CD14-positive monocyte (primary cell): ENCODE results near the gene WDR35. TPM values are rescaled to one million over a fixed set of nuclear protein-coding genes. Genes with fewer than 3 reads are reported as not detected.

Experiments
- DNase-seq, 3 donors: peaks; one replicate each; pipeline ENCODE4 v3.0.0-alpha.2; 2011 to 2022
- H2AFZ ChIP-seq: 2 replicates; pipeline ENCODE4 v1.6.0; 2012; ENCODE audit warnings: mild to moderate bottlenecking, low read depth, low read length, inconsistent platforms; ENCODE audit not compliant: insufficient read depth, poor library complexity, severe bottlenecking
- H3K27ac ChIP-seq, 2 donors: 1 replicate in 1 of 2; 2 replicates in 1 of 2; pipeline ENCODE4 v1.5.1; 2012 to 2013; ENCODE audit warnings: low read length in 2 of 2, control low read depth in 1 of 2, inconsistent platforms in 1 of 2, low read depth in 1 of 2, mild to moderate bottlenecking in 1 of 2
- H3K27me3 ChIP-seq, 2 donors: one replicate each; pipeline versions ENCODE4 v1.6.0 to v1.6.1; 2011 to 2013; ENCODE audit warnings: low read length in 2 of 2; ENCODE audit not compliant: control insufficient read depth in 2 of 2, insufficient read depth in 2 of 2
- H3K36me3 ChIP-seq, 2 donors: replicated peaks in 1 of 2; 1 replicate in 1 of 2; 2 replicates in 1 of 2; pipeline versions ENCODE4 v1.5.1 to v1.6.1; 2012 to 2013; ENCODE audit warnings: low read length in 2 of 2, control low read depth in 1 of 2, inconsistent platforms in 1 of 2, mild to moderate bottlenecking in 1 of 2; ENCODE audit not compliant: insufficient read depth in 2 of 2, control insufficient read depth in 1 of 2
- H3K4me1 ChIP-seq, 2 donors: 1 replicate in 1 of 2; 2 replicates in 1 of 2; pipeline versions ENCODE4 v1.5.1 to v1.6.1; 2012 to 2013; ENCODE audit warnings: low read length in 2 of 2, control low read depth in 1 of 2, inconsistent platforms in 1 of 2, mild to moderate bottlenecking in 1 of 2, moderate library complexity in 1 of 2; ENCODE audit not compliant: insufficient read depth in 2 of 2, control insufficient read depth in 1 of 2
- H3K4me2 ChIP-seq: replicated peaks from 2 replicates; pipeline ENCODE3; 2012; ENCODE audit warnings: low read length, moderate library complexity, mild to moderate bottlenecking; ENCODE audit not compliant: poor library complexity, severe bottlenecking; ENCODE audit errors: extremely low read depth
- H3K4me3 ChIP-seq, 3 experiments: fragments of 200-600 bp in 1 of 3; sonication (generic) in 1 of 3; replicated peaks in 1 of 3; 1 replicate in 2 of 3; 2 replicates in 1 of 3; pipeline ENCODE4 v1.5.1; 2011 to 2013; ENCODE audit warnings: low read length in 3 of 3, mild to moderate bottlenecking in 3 of 3, control low read depth in 2 of 3, low read depth in 2 of 3, inconsistent platforms in 1 of 3, moderate library complexity in 1 of 3
- H3K79me2 ChIP-seq: 2 replicates; pipeline ENCODE4 v1.6.0; 2012; ENCODE audit warnings: mild to moderate bottlenecking, control low read depth, inconsistent platforms, low read length, moderate library complexity; ENCODE audit not compliant: insufficient read depth
- H3K9ac ChIP-seq: 2 replicates; pipeline ENCODE4 v1.6.0; 2017; ENCODE audit warnings: low read length, mild to moderate bottlenecking; ENCODE audit not compliant: insufficient read depth, poor library complexity, severe bottlenecking
- H3K9me3 ChIP-seq, 2 donors: replicated peaks in 1 of 2; 1 replicate in 1 of 2; 2 replicates in 1 of 2; pipeline versions ENCODE4 v1.5.1 to v1.6.1; 2012 to 2013; ENCODE audit warnings: low read length in 2 of 2, control low read depth in 1 of 2; ENCODE audit not compliant: control insufficient read depth in 1 of 2, insufficient read depth in 1 of 2
- H4K20me1 ChIP-seq: 2 replicates; pipeline ENCODE4 v1.6.0; 2012; ENCODE audit warnings: mild to moderate bottlenecking, low read length, control low read depth, moderate library complexity; ENCODE audit not compliant: insufficient read depth
- H3K27ac Mint-ChIP-seq, 7 donors: one replicate each; pipeline ENCODE4 v1.8.0; 2020; ENCODE audit warnings: mild to moderate bottlenecking in 7 of 7, mixed read lengths in 7 of 7, moderate library complexity in 6 of 7, inconsistent platforms in 2 of 7
- H3K27me3 Mint-ChIP-seq, 3 donors: one replicate each; pipeline ENCODE4 v1.8.0; 2021 to 2022; ENCODE audit warnings: low read depth in 3 of 3, mild to moderate bottlenecking in 3 of 3, mixed read lengths in 3 of 3, moderate library complexity in 3 of 3, inconsistent platforms in 1 of 3
- H3K36me3 Mint-ChIP-seq, 2 donors: one replicate each; pipeline ENCODE4 v1.8.0; 2020; ENCODE audit warnings: mixed read lengths in 2 of 2, inconsistent platforms in 1 of 2, mild to moderate bottlenecking in 1 of 2
- H3K4me1 Mint-ChIP-seq: one replicate; pipeline ENCODE4 v1.8.0; 2020; ENCODE audit warnings: mild to moderate bottlenecking, mixed read lengths
- H3K4me3 Mint-ChIP-seq, 2 donors: one replicate each; pipeline ENCODE4 v1.8.0; 2020; ENCODE audit warnings: mild to moderate bottlenecking in 2 of 2, mixed read lengths in 2 of 2, moderate library complexity in 1 of 2
- H3K9me3 Mint-ChIP-seq, 7 donors: one replicate each; pipeline ENCODE4 v1.8.0; 2020 to 2022; ENCODE audit warnings: mixed read lengths in 7 of 7, mild to moderate bottlenecking in 6 of 7, moderate library complexity in 6 of 7, inconsistent platforms in 2 of 7
- WGBS: methylation state at CpG from one replicate; pipeline ENCODE4 v1.1.5; 2013; ENCODE audit warnings: missing lambda C conversion rate; ENCODE audit not compliant: insufficient coverage; 5-methylcytosine and 5-hydroxymethylcytosine counted together
- intact Hi-C, 2 donors: fragments of 100-400 bp; cut with micrococcal nuclease; formaldehyde crosslinking; loops; one replicate each; pipeline versions ENCODE4 v1.15.0 to v1.15.1; 2023
- polyA plus RNA-seq, 3 donors: library from polyadenylated mRNA; depleted of rRNA in 1 of 3; unstranded in 2 of 3; stranded (reverse) in 1 of 3; fragments of 300-500 nt in 2 of 3; fragments of >200 nt in 1 of 3; fragmentation: Illumina TruSeq in 2 of 3; gene quantifications; 1 replicate in 2 of 3; 2 replicates in 1 of 3; pipeline ENCODE4 v1.2.3, GENCODE V29; 2012 to 2021
- TF ChIP-seq, protein P1 (sequence below): fragments of 200-600 bp; IDR thresholded peaks from one replicate; pipeline ENCODE4 v1.8.0; 2022; ENCODE audit warnings: antibody characterized with exemption, mild to moderate bottlenecking

Gene WDR35
- polyA plus RNA-seq, 3 donors, result 0.28 to 1.0 (median 0.67) TPM

- Mint-ChIP-seq H3K4me3 (no peak overlapping the region), H3K9me3 (peaks cover 0 to 7% (median 1%) of the 10 kb centered on the region in 7 donors), H3K4me1 (peaks cover 2% of the 10 kb centered on the region), H3K27me3 (peaks cover 0 to 2% (median 0%) of the 10 kb centered on the region in 3 donors), H3K36me3 (peaks cover 8 to 16% of the 10 kb centered on the region in 2 donors), H3K27ac (no peak overlapping the region)
- Histone ChIP-seq H3K4me1 (no peaks in the 10 kb centered on the region), H3K27me3 (no peaks in the 10 kb centered on the region), H3K4me2 (no peak overlapping the region), H2AFZ (no peak overlapping the region), H3K79me2 (no peaks in the 10 kb centered on the region), H3K9ac (no peak overlapping the region), H3K36me3 (peaks cover 0 to 3% of the 10 kb centered on the region in 2 donors), H3K4me3 (no peak overlapping the region), H3K9me3 (no peaks in the 10 kb centered on the region), H3K27ac (no peak overlapping the region), H4K20me1 (no peaks in the 10 kb centered on the region)
- TF ChIP-seq, protein P1, sequence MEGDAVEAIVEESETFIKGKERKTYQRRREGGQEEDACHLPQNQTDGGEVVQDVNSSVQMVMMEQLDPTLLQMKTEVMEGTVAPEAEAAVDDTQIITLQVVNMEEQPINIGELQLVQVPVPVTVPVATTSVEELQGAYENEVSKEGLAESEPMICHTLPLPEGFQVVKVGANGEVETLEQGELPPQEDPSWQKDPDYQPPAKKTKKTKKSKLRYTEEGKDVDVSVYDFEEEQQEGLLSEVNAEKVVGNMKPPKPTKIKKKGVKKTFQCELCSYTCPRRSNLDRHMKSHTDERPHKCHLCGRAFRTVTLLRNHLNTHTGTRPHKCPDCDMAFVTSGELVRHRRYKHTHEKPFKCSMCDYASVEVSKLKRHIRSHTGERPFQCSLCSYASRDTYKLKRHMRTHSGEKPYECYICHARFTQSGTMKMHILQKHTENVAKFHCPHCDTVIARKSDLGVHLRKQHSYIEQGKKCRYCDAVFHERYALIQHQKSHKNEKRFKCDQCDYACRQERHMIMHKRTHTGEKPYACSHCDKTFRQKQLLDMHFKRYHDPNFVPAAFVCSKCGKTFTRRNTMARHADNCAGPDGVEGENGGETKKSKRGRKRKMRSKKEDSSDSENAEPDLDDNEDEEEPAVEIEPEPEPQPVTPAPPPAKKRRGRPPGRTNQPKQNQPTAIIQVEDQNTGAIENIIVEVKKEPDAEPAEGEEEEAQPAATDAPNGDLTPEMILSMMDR, result no peak
- intact Hi-C loops, result no loop called here
- WGBS, result 45% methylated on average over 2 of the region's 4 CpGs
- DNase-seq, result no peak
Measured at GRCh38 chr2:19876751-19877150, 113.2 kb downstream of the WDR35 start.

- Mint-ChIP-seq H3K36me3 (peaks cover 8 to 22% of the 10 kb centered on the region in 2 donors), H3K27ac (no peak overlapping the region), H3K9me3 (peaks cover 0 to 11% (median 0%) of the 10 kb centered on the region in 7 donors), H3K27me3 (peaks cover 0 to 2% (median 0%) of the 10 kb centered on the region in 3 donors), H3K4me1 (no peaks in the 10 kb centered on the region), H3K4me3 (no peak overlapping the region)
- Histone ChIP-seq H3K4me1 (no peaks in the 10 kb centered on the region), H3K27ac (no peak overlapping the region), H2AFZ (no peak overlapping the region), H3K4me2 (no peak overlapping the region), H3K4me3 (no peak overlapping the region), H3K9me3 (no peaks in the 10 kb centered on the region), H4K20me1 (no peaks in the 10 kb centered on the region), H3K79me2 (no peaks in the 10 kb centered on the region), H3K36me3 (peaks cover 0 to 3% of the 10 kb centered on the region in 2 donors), H3K9ac (no peak overlapping the region), H3K27me3 (no peaks in the 10 kb centered on the region)
- WGBS, result no CpG with 5 or more reads among the region's 1 CpG
- TF ChIP-seq, protein P1, result no peak
- intact Hi-C loops, result no loop called here
- DNase-seq, result no peak
Measured at GRCh38 chr2:19875280-19875679, 114.6 kb downstream of the WDR35 start.
